A673 (cell line): ENCODE results near the gene PCID2. TPM values are rescaled to one million over a fixed set of nuclear protein-coding genes. Genes with fewer than 3 reads are reported as not detected.

ENCODE experiments used
- BruUV-seq: library from RNA; stranded (reverse); fragments of 400-500 nt; replicated peaks from 2 replicates; lab custom pipeline; 2021; lab: Mats Ljungman, UMichigan
- CTCF ChIA-PET: fragments of 300-600 bp; sonication (Branson Sonifier 250); formaldehyde crosslinking; loops from one replicate; lab custom pipeline; 2022; ENCODE audit warnings: antibody characterized with exemption; lab: Charles Lee
- POLR2A ChIA-PET: fragments of 300-600 bp; sonication (Branson Sonifier 250); formaldehyde crosslinking; loops from one replicate; lab custom pipeline; 2022; ENCODE audit warnings: antibody characterized with exemption; ENCODE audit not compliant: low non-redundant PET; lab: Charles Lee
- DNase-seq: peaks from one replicate; pipeline ENCODE4 v3.0.0-alpha.2; 2015; ENCODE audit warnings: low spot score
- H3K27ac ChIP-seq: fragments of 200-600 bp; sonication (generic); 2 replicates; pipeline ENCODE4 v1.5.1; 2016; ENCODE audit warnings: mixed run types, low read depth, mild to moderate bottlenecking, mixed read lengths, antibody characterized with exemption, low read length; ENCODE audit not compliant: poor library complexity, severe bottlenecking
- H3K27me3 ChIP-seq: fragments of 200-600 bp; sonication (generic); replicated peaks from 2 replicates; pipeline ENCODE4 v1.6.1; 2017; ENCODE audit warnings: mixed run types, low read depth, mild to moderate bottlenecking, mixed read lengths, antibody characterized with exemption, low read length; ENCODE audit not compliant: insufficient read depth, poor library complexity
- H3K36me3 ChIP-seq: fragments of 200-600 bp; sonication (generic); 2 replicates; pipeline ENCODE4 v1.6.1; 2016; ENCODE audit warnings: mixed run types, mild to moderate bottlenecking, mixed read lengths, antibody characterized with exemption, low read length; ENCODE audit not compliant: insufficient read depth, poor library complexity, severe bottlenecking
- H3K4me1 ChIP-seq: fragments of 200-600 bp; sonication (generic); 2 replicates; pipeline ENCODE4 v1.6.1; 2017; ENCODE audit warnings: mixed run types, mild to moderate bottlenecking, mixed read lengths, antibody characterized with exemption, low read length; ENCODE audit not compliant: insufficient read depth, poor library complexity, severe bottlenecking
- H3K4me3 ChIP-seq: fragments of 200-600 bp; sonication (generic); 2 replicates; pipeline ENCODE4 v1.5.1; 2016; ENCODE audit warnings: low read depth, mixed run types, mild to moderate bottlenecking, mixed read lengths, low read length; ENCODE audit not compliant: poor library complexity, severe bottlenecking
- H3K9me3 ChIP-seq: fragments of 200-600 bp; sonication (generic); 2 replicates; pipeline ENCODE4 v1.6.1; 2016; ENCODE audit warnings: mixed run types, low read depth, mild to moderate bottlenecking, mixed read lengths, antibody characterized with exemption, low read length; ENCODE audit not compliant: poor library complexity, severe bottlenecking
- CTCF ChIP-seq: fragments of 300-800, 200-600 bp; sonication (generic); conservative IDR thresholded peaks from 2 replicates; pipeline ENCODE4 v1.5.1; 2017; ENCODE audit warnings: low read depth, mild to moderate bottlenecking, antibody characterized with exemption, low read length, moderate library complexity, mixed read lengths
- EZH2 ChIP-seq: fragments of 200-600 bp; sonication (generic); IDR thresholded peaks from 2 replicates; pipeline ENCODE4 v1.6.1; 2017; ENCODE audit warnings: borderline replicate concordance, low read depth, mild to moderate bottlenecking, mixed read lengths, antibody characterized with exemption, low read length; ENCODE audit not compliant: poor library complexity, severe bottlenecking
- intact Hi-C: fragments of 100-400 bp; cut with micrococcal nuclease; formaldehyde crosslinking; loops from one replicate; pipeline ENCODE4 v1.10.0; 2022; ENCODE audit not compliant: unreplicated experiment
- total RNA-seq: library from RNA; stranded (reverse); gene quantifications from 2 replicates; pipeline ENCODE4 v1.2.3, GENCODE V29; 2021

PCID2 gene
- total RNA-seq, 1 experiment from 2014 or later, result 67.5 TPM

- H3K4me3 ChIP-seq, result no peak overlapping the region
- H3K4me1 ChIP-seq, result peaks cover 23% of the 10 kb centered on the region
- H3K9me3 ChIP-seq, result no peaks in the 10 kb centered on the region
- no peak for DNase-seq
- H3K27ac ChIP-seq, result no peak overlapping the region
- H3K27me3 ChIP-seq, result no peaks in the 10 kb centered on the region
- CTCF ChIA-PET, result no interaction called here
- no TSS peak for BruUV-seq
- H3K36me3 ChIP-seq, result peaks cover 18% of the 10 kb centered on the region
- intact Hi-C loops, result no loop called here
- TF ChIP-seq CTCF, result no peak
- TF ChIP-seq EZH2, result no peak
- POLR2A ChIA-PET, result no interaction called here
Measured at GRCh38 chr13:113218586-113218985, 10.1 kb upstream of the PCID2 start.

GRCh38 chr13:113216254-113217048 is 8.0 kb upstream of the PCID2 start:
- peak overlapping the region; percentile 26 for H3K27ac ChIP-seq
- peak; percentile 74 for DNase-seq
- ChIA-PET CTCF (no interaction called here), POLR2A (no interaction called here)
- no peaks in the 10 kb centered on the region for H3K9me3 ChIP-seq
- no peaks in the 10 kb centered on the region for H3K27me3 ChIP-seq
- no peak for TF ChIP-seq EZH2
- intact Hi-C loops, result no loop called here
- peaks cover 26% of the 10 kb centered on the region for H3K36me3 ChIP-seq
- H3K4me1 ChIP-seq, result peaks cover 23% of the 10 kb centered on the region
- no peak overlapping the region for H3K4me3 ChIP-seq
- BruUV-seq, result no TSS peak

- Histone ChIP-seq H3K27ac (no peak overlapping the region), H3K4me3 (no peak overlapping the region), H3K4me1 (peaks cover 31% of the 10 kb centered on the region), H3K27me3 (no peaks in the 10 kb centered on the region), H3K9me3 (no peaks in the 10 kb centered on the region), H3K36me3 (peaks cover 10% of the 10 kb centered on the region)
- intact Hi-C loops, result no loop called here
- no TSS peak for BruUV-seq
- TF ChIP-seq EZH2 (no peak), CTCF (peak; percentile 43)
- ChIA-PET CTCF (no interaction called here), POLR2A (no interaction called here)
- peak; percentile 56 for DNase-seq
Measured at GRCh38 chr13:113211774-113212173, 3.3 kb upstream of the PCID2 start.
